DND-41 (cell line): Measurements from ENCODE around the gene OR10H3.
"Not testable (repeated sequence)": the region's sequence is repeated elsewhere in the genome, so short reads cannot be mapped to it uniquely, and the experiment has no call there.

Experiments
- ATAC-seq: fragments of 200-7000 bp; cut with Tn5 transposase; 3 replicates; pipeline ENCODE4 v1.9.1; 2021; ENCODE audit warnings: low read depth; ENCODE audit not compliant: insufficient read depth
- DNase-seq: peaks from one replicate; pipeline ENCODE4 v3.0.0-alpha.2; 2020
- H2AFZ ChIP-seq: 2 replicates; pipeline ENCODE4 v1.6.0; 2012; ENCODE audit warnings: low read depth, low read length
- H3K27ac ChIP-seq: 2 replicates; pipeline ENCODE4 v1.5.1; 2012; ENCODE audit warnings: low read length, inconsistent platforms
- H3K27me3 ChIP-seq: fragments of 200-600 bp; sonication (generic); 2 replicates; pipeline ENCODE4 v1.6.0; 2012; ENCODE audit warnings: low read length, mild to moderate bottlenecking, inconsistent platforms; ENCODE audit not compliant: insufficient read depth, poor library complexity
- H3K36me3 ChIP-seq: 2 replicates; pipeline ENCODE4 v1.5.1; 2012; ENCODE audit warnings: low read length, inconsistent platforms; ENCODE audit not compliant: insufficient read depth
- H3K4me1 ChIP-seq: 2 replicates; pipeline ENCODE4 v1.5.1; 2012; ENCODE audit warnings: mild to moderate bottlenecking, low read length; ENCODE audit not compliant: insufficient read depth
- H3K4me2 ChIP-seq: 2 replicates; pipeline ENCODE4 v1.6.0; 2012; ENCODE audit warnings: mild to moderate bottlenecking, moderate library complexity, low read length, inconsistent platforms; ENCODE audit not compliant: insufficient read depth
- H3K4me3 ChIP-seq, 2 experiments: fragments of 200-600 bp in 1 of 2; shearing (Covaris generic) in 1 of 2; 2 replicates each; pipeline ENCODE4 v1.5.1; 2012 to 2016; ENCODE audit warnings: inconsistent platforms in 2 of 2, low read length in 2 of 2, mild to moderate bottlenecking in 2 of 2, low read depth in 1 of 2, moderate library complexity in 1 of 2
- H3K79me2 ChIP-seq: 2 replicates; pipeline ENCODE4 v1.6.0; 2012; ENCODE audit warnings: low read length, inconsistent platforms; ENCODE audit not compliant: insufficient read depth
- H3K9ac ChIP-seq: 2 replicates; pipeline ENCODE4 v1.6.0; 2012; ENCODE audit warnings: low read depth, mild to moderate bottlenecking, inconsistent platforms, low read length, moderate library complexity
- H3K9me3 ChIP-seq: 2 replicates; pipeline ENCODE4 v1.5.1; 2012; ENCODE audit warnings: low read length, moderate library complexity, mild to moderate bottlenecking, inconsistent platforms; ENCODE audit not compliant: insufficient read depth, severe bottlenecking
- H4K20me1 ChIP-seq: 2 replicates; pipeline ENCODE4 v1.6.0; 2012; ENCODE audit warnings: low read length; ENCODE audit not compliant: insufficient read depth
- EZH2 ChIP-seq: IDR thresholded peaks from 3 replicates; pipeline ENCODE4 v1.6.1; 2012; ENCODE audit warnings: borderline replicate concordance, low read depth, mild to moderate bottlenecking, moderate library complexity, low read length, inconsistent platforms; ENCODE audit not compliant: severe bottlenecking
- TF ChIP-seq, protein P1 (sequence below): IDR thresholded peaks from 2 replicates; pipeline ENCODE4 v1.5.1; 2012; ENCODE audit warnings: borderline replicate concordance, low read length, moderate library complexity, mild to moderate bottlenecking; ENCODE audit not compliant: poor library complexity, severe bottlenecking; ENCODE audit errors: extremely low read depth

Gene OR10H3

DNA sequence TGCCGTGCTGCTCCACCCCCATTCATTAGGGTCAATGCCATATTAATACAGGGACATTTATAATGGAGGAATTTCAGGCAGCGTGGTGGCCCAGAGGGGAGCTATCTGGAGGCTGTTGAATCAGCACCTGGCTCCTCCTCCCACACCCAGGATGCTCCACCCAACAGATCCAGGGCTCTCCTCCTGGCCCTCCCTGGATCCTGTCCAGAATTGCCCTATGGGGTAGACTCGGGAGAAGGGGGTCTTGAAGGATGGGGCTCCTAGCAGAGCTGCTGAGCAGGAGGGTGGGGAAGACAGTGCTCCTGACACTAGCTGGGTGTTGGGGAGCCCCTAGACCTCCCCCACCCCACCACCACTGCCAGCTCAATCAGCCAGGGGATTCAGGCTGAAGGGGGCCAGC is 44.4 kb downstream of the OR10H3 start:
- Histone ChIP-seq H3K27ac (no peak overlapping the region), H3K27me3 (no peaks in the 10 kb centered on the region), H3K4me2 (no peak overlapping the region), H3K4me3 (no peak overlapping the region), H3K9me3 (no peaks in the 10 kb centered on the region), H3K9ac (no peak overlapping the region), H4K20me1 (peaks cover 5% of the 10 kb centered on the region; the same call in 1 of the 2 replicates), H2AFZ (no peak overlapping the region), H3K4me1 (no peaks in the 10 kb centered on the region), H3K79me2 (no peaks in the 10 kb centered on the region), H3K36me3 (no peaks in the 10 kb centered on the region)
- TF ChIP-seq EZH2 = no peak
- TF ChIP-seq, protein P1, sequence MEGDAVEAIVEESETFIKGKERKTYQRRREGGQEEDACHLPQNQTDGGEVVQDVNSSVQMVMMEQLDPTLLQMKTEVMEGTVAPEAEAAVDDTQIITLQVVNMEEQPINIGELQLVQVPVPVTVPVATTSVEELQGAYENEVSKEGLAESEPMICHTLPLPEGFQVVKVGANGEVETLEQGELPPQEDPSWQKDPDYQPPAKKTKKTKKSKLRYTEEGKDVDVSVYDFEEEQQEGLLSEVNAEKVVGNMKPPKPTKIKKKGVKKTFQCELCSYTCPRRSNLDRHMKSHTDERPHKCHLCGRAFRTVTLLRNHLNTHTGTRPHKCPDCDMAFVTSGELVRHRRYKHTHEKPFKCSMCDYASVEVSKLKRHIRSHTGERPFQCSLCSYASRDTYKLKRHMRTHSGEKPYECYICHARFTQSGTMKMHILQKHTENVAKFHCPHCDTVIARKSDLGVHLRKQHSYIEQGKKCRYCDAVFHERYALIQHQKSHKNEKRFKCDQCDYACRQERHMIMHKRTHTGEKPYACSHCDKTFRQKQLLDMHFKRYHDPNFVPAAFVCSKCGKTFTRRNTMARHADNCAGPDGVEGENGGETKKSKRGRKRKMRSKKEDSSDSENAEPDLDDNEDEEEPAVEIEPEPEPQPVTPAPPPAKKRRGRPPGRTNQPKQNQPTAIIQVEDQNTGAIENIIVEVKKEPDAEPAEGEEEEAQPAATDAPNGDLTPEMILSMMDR = no peak
- DNase-seq (no peak), ATAC-seq (no peak)

DNA sequence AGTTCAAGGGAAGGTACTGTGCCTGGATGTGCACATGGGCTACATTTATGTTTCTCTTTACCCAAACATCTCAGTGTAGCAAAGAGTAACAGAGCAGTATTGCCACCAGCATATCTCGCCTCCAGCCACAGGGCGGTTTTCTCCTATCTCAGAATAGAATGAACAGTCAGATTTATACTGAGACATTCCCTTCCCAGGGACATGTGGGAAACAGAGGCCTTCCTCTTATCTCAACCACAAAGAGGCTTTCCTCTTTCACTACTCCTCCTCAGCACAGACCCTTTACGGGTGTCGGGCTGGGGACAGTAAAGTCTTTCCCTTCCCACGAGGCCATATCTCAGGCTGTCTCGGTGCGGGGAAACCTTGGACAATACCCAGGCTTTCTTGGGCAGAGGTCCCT is 45.1 kb downstream of the OR10H3 start:
- not testable (repeated sequence) for H3K27me3 ChIP-seq, H3K9ac ChIP-seq, H3K4me3 ChIP-seq, DNase-seq, H2AFZ ChIP-seq, H3K79me2 ChIP-seq, ATAC-seq, H4K20me1 ChIP-seq, H3K9me3 ChIP-seq, H3K36me3 ChIP-seq, H3K4me2 ChIP-seq, H3K4me1 ChIP-seq, H3K27ac ChIP-seq

DNA sequence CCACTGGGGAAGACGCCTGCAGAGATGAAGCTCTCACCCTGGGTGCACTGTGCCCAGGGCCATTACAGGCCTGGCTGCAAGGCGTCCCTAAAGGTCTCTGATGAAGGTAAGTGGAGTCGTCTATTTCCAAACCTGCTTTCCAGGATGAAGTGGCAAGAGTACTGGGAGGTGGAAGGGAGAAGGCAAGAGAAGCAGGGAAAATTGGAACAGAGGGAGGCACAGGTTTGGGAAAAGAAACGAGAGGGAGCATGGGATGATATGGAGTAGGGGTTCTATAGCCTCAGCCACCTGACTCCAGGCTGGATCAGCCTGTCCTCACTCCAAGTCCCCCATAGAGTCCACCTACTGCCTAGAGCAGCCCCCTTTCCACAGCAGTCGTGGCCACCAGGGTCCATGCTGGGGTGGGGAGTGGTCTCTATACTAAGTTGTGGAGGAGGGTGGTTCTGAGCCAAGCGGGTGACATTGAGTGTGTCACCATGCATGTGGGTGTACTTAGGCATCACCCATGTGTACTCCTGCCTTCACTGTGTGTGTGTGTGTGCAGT is 49.9 kb downstream of the OR10H3 start, which contains the start of gene OR10H5:
Gene OR10H5 (plus strand): TSS at position 51 of the 545 bp plus-strand sequence. CDS start 6,388 bp downstream, outside the sequence.
- Histone ChIP-seq H3K36me3 (no peaks in the 10 kb centered on the region), H3K79me2 (no peaks in the 10 kb centered on the region), H2AFZ (no peak within 1 kb of the TSS), H3K27me3 (no peaks in the 10 kb centered on the region), H3K4me3 (no peak within 1 kb of the TSS), H3K27ac (no peak within 1 kb of the TSS), H3K9ac (no peak within 1 kb of the TSS), H4K20me1 (no peaks in the 10 kb centered on the region), H3K9me3 (no peaks in the 10 kb centered on the region), H3K4me1 (no peaks in the 10 kb centered on the region), H3K4me2 (no peak within 1 kb of the TSS)
- no peak for TF ChIP-seq EZH2
- TF ChIP-seq, protein P1 = no peak
- DNase-seq = no peak
- ATAC-seq = no peak

DNA sequence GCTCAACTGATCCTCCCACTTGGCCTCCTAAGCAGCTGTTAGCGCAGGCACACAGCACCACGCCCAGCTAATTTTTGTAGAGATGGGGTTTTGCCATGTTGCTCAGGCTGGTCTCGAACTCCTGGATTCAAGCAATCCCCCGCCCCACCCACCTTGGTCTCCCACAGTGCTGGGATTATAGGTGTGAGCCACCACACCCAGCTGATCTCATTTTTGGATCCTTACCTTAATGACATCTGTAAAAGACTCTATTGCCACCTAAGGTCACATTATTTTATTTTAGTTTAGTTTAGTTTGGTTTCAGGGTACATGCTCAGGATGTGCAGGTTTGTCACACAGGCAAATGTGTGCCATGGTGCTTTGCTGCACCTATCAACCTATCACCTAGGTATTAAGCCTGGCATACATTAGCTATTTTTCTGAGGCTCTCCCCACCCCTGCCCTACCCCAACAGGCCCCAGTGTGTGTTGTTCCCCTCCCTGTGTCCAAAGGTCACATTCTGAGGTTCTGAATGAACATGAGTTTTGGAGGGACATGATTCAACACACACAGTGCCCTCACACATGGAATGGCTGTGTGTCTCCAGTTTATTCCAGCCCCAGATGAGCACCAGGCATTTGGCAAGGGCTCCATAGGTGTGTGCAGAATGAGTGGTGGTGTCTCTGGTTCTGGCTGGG is 50.9 kb downstream of the OR10H3 start:
- no peak overlapping the region for H3K9ac ChIP-seq
- ATAC-seq = no peak
- H3K9me3 ChIP-seq = no peaks in the 10 kb centered on the region
- no peaks in the 10 kb centered on the region for H3K36me3 ChIP-seq
- TF ChIP-seq EZH2 = no peak
- TF ChIP-seq, protein P1 = no peak
- H3K4me2 ChIP-seq = no peak overlapping the region
- H3K4me1 ChIP-seq = no peaks in the 10 kb centered on the region
- H3K27me3 ChIP-seq = no peaks in the 10 kb centered on the region
- H3K79me2 ChIP-seq = no peaks in the 10 kb centered on the region
- H3K27ac ChIP-seq = no peak overlapping the region
- no peak overlapping the region for H3K4me3 ChIP-seq
- H2AFZ ChIP-seq = no peak overlapping the region
- no peak for DNase-seq
- H4K20me1 ChIP-seq = no peaks in the 10 kb centered on the region
